Measurements from ENCODE around the gene TCAF1. TPM values are rescaled to one million over a fixed set of nuclear protein-coding genes. Genes with fewer than 3 reads are reported as not detected.
"Not testable (repeated sequence)": the region's sequence is repeated elsewhere in the genome, so short reads cannot be mapped to it uniquely, and the experiment has no call there.

Gene TCAF1
- total RNA-seq, 2 donors from 2014 or later, result 15.8 to 21.0 TPM

GRCh38 chr7:143837223-143837622 lies 64.8 kb downstream of the TCAF1 start:
- ATAC-seq, result peak; percentile 81
- WGBS, 2 donors, result 1% methylated on average over 14 of the region's 24 CpGs; no CpG with 5 or more reads in 1 of the 2 donors

DNA sequence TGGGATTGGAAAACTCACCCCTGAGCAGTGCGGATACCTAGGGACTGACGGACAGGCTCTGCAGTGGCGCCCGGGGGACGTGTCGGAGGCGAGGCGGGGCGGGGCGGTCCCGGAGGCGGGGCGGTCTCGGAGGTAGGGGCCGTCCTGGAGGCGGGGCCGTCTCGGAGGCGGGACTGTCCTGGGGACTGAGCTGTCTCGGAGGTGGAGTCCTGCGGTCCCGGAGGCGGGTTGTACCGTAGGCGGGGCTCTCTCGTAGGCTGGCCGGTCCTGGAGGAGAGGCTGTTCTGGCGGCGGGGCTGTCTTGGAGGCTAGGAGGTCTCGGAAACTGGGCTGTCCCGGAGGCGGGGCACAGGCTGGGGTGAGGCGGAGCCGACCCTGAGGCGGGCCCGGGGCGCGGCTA lies 65.4 kb downstream of the TCAF1 start:
- H3K4me3 ChIP-seq; H3K36me3 ChIP-seq (replicated peaks in 1 of 2; ENCODE audit: insufficient read depth in 1 of 2, low read depth in 2 of 2); H3K9me3 ChIP-seq; H3K27me3 ChIP-seq; intact Hi-C loops (cut with DNase I); H3K4me1 ChIP-seq: not testable (repeated sequence)
- WGBS, 2 donors, result 1% methylated on average over 14 of the region's 38 CpGs; no CpG with 5 or more reads in 1 of the 2 donors
- peak; percentile 93 to 95 (median 94) for DNase-seq
- peak overlapping the region in 2 of 4 donors; percentile 40 to 64 for H3K27ac ChIP-seq
- ATAC-seq, result peak; percentile 94

More at GRCh38 chr7:143837223-143837622, 64.8 kb downstream of the TCAF1 start:
- H3K4me1 ChIP-seq; intact Hi-C loops (cut with DNase I); H3K9me3 ChIP-seq; H3K27me3 ChIP-seq; H3K4me3 ChIP-seq; H3K36me3 ChIP-seq (replicated peaks in 1 of 2; ENCODE audit: insufficient read depth in 1 of 2, low read depth in 2 of 2): not testable (repeated sequence)
- peak; percentile 85 to 91 (median 89) for DNase-seq
- H3K27ac ChIP-seq, result peak overlapping the region in 1 of 4 donors; percentile 34
- TF ChIP-seq, protein P1, sequence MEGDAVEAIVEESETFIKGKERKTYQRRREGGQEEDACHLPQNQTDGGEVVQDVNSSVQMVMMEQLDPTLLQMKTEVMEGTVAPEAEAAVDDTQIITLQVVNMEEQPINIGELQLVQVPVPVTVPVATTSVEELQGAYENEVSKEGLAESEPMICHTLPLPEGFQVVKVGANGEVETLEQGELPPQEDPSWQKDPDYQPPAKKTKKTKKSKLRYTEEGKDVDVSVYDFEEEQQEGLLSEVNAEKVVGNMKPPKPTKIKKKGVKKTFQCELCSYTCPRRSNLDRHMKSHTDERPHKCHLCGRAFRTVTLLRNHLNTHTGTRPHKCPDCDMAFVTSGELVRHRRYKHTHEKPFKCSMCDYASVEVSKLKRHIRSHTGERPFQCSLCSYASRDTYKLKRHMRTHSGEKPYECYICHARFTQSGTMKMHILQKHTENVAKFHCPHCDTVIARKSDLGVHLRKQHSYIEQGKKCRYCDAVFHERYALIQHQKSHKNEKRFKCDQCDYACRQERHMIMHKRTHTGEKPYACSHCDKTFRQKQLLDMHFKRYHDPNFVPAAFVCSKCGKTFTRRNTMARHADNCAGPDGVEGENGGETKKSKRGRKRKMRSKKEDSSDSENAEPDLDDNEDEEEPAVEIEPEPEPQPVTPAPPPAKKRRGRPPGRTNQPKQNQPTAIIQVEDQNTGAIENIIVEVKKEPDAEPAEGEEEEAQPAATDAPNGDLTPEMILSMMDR (IDR thresholded peaks at IDR 0.05), result peak in 3 of 7 experiments; percentile 41 to 64 (median 52)

- H3K4me3 ChIP-seq; H3K27me3 ChIP-seq; H3K9me3 ChIP-seq; H3K36me3 ChIP-seq (replicated peaks in 1 of 2; ENCODE audit: insufficient read depth in 1 of 2, low read depth in 2 of 2); H3K4me1 ChIP-seq; DNase-seq; intact Hi-C loops (cut with DNase I): not testable (repeated sequence)
- ATAC-seq, result peak; percentile 1
- H3K27ac ChIP-seq, result peak overlapping the region in 1 of 4 donors; percentile 40
- WGBS, 2 donors, result no CpG with 5 or more reads among the region's 17 CpGs
Observed at GRCh38 chr7:143836088-143836487, 65.9 kb downstream of the TCAF1 start.

DNA sequence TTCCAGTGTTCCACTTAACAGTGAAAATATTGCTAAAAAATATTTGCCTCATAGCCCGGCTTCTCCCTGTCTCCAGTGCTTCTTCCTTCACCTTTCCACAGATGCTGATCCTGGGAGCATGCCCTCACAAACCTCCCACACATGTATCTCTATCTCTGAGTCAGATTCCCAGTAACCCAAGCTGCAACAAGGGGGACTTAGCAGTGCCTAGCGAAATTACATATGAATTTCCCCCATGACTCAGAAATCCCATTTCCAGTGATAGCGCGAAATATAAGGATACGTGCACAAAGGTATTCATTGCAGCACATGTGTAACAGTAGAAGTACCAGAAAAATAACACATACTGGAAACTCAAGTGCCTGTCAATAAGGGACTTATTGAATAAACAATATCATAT lies 75.4 kb downstream of the TCAF1 start:
- H3K27ac ChIP-seq; H3K36me3 ChIP-seq (replicated peaks in 1 of 2; ENCODE audit: insufficient read depth in 1 of 2, low read depth in 2 of 2); H3K4me3 ChIP-seq; DNase-seq; H3K9me3 ChIP-seq; H3K27me3 ChIP-seq; H3K4me1 ChIP-seq; ATAC-seq; intact Hi-C loops (cut with DNase I): not testable (repeated sequence)
- no CpG with 5 or more reads among the region's 5 CpGs for WGBS, 2 donors

DNA sequence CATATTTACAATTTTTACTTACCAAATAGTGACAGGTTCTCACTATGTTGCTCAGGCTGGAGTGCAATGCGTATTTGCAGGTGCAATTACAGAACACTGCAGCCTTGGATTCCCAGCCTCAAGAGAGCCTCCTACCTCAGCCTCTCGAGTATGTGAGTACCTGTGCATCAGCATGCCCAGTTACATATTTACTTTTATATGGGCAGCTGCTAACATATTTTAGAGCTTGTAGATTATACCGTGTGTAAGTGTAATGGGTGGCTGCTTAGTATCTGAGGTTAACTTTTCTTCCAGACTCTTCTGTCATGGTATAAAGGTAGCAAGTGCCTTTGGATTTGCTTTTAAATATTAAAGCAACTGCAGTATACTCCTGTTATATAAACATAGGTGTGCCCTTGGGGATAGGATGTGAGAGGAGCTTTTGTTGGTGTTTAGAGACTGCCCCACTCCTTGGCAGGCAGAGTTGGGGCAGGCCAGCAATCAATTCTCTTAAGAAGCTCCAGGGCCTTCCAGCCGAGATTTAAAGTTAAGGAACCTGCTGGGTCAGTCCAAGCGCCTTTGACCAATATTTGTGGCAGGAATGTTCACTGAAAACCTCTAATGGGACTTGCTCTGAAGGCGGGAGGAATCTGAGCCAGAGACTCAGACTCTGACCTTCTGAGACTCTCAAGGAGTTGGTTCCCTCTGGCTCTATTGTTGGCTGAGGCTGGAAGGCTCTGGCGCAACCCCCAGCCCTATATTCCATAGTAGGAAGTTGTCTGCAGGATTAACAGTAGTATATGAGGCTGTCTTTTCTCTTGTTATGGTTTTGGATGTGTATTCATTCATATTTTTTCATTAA lies 77.5 kb downstream of the TCAF1 start:
- intact Hi-C loops (cut with DNase I); H3K4me3 ChIP-seq; H3K36me3 ChIP-seq (replicated peaks in 1 of 2; ENCODE audit: insufficient read depth in 1 of 2, low read depth in 2 of 2); ATAC-seq; H3K27me3 ChIP-seq; H3K4me1 ChIP-seq; DNase-seq; H3K9me3 ChIP-seq; H3K27ac ChIP-seq: not testable (repeated sequence)
- no CpG with 5 or more reads among the region's 7 CpGs for WGBS, 2 donors

DNA sequence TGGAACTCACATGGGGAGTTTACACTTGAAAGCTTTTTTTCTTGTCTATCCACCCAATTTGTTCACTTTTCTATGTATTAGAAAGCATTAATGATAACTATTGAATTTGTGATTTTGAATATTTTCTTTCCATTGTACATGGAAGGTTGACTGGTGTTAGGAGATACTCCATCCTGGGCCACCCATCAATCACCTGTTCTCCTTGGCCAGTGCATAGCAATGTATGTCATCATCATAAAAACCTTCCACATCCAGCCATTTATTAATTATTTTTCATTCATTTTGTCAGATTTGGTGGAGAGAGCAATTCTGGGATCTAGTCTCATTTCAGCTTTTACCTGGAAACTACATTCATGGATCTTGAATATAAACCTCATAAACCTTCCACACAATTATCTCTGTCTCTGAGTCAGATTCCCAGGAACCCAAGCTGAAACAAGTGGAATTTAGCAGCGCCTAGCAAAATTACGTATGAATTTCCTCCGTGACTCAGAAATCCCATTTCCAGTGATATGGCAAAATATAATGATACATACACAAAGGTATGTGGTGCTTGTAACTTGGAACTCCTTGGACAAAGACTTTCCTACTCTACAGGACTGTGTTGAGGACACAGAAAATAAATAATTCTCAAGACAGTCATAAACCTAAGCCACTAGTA lies 78.2 kb downstream of the TCAF1 start:
- H3K36me3 ChIP-seq (replicated peaks in 1 of 2; ENCODE audit: insufficient read depth in 1 of 2, low read depth in 2 of 2); H3K27me3 ChIP-seq; H3K4me3 ChIP-seq; H3K9me3 ChIP-seq; intact Hi-C loops (cut with DNase I); H3K4me1 ChIP-seq; DNase-seq; ATAC-seq; H3K27ac ChIP-seq: not testable (repeated sequence)
- 100% methylated on average over 1 of the region's 3 CpGs; no CpG with 5 or more reads in 1 of the 2 donors for WGBS, 2 donors

DNA sequence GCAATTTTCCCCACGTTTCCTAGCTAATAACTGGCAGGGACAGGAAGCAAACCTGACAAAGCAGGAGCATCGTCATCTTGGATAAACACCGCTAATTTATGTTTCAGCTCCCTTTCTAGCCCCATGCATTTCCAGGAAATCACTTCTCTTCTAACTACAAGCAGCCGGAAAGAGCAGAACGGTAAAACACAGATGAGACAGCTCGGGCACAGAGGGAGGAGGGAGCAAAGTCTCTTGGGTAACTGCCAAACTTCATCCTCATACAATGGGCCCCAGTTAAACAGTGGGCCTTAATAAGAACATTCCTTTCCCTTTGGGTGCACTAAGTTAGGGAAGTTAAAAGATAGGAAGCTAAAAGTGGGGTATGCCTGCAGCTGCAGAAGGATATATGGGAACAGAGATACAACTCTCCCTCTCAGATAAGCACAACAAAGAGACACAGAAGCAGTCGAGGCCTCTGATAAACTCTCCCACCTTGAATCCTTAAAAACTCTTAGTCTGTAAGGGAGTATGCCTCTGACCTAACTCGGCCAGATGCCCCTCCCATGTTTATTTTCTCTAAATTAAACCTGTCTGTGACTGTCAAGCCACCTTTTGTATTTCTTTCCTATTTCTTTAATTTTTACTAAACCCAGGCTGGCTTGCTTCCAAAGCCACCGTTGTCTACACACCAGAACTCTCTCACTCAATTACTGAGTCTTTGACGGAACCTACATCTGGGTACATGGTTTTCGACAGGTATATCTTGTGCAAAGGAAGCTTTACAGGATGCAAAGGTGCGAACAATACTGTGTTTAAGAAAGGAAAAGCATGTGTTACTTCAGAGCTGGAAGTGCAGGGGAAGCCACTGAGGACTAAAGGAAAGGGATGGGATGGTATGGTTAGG lies 80.3 kb downstream of the TCAF1 start:
- H3K4me1 ChIP-seq; H3K4me3 ChIP-seq; intact Hi-C loops (cut with DNase I); DNase-seq; ATAC-seq; H3K27ac ChIP-seq; H3K27me3 ChIP-seq; H3K9me3 ChIP-seq; H3K36me3 ChIP-seq (replicated peaks in 1 of 2; ENCODE audit: insufficient read depth in 1 of 2, low read depth in 2 of 2): not testable (repeated sequence)
- 0% methylated on average over 2 of the region's 12 CpGs; no CpG with 5 or more reads in 1 of the 2 donors for WGBS, 2 donors

DNA sequence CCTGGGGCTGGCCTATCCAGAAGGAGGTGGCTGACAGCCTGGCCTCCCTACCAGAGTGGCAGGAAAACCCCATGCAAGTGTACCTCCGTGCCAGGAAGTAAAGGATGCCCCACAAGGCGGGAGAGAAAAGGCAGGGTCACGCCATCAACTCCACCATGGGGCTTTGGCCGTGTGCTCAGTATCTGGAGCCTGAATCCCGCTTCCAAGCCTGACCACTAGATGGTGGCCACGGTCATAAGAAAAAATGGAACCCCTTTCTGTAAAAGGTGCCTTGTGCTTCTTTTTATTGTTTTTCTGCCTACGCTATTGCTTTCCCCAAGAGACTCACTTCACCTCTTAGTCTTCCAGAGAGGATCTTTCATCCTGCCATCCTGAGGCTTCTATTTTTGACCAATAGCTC lies 84.1 kb downstream of the TCAF1 start:
- H3K27me3 ChIP-seq; H3K4me1 ChIP-seq; H3K36me3 ChIP-seq (replicated peaks in 1 of 2; ENCODE audit: insufficient read depth in 1 of 2, low read depth in 2 of 2); H3K9me3 ChIP-seq; H3K27ac ChIP-seq; H3K4me3 ChIP-seq; intact Hi-C loops (cut with DNase I); DNase-seq; ATAC-seq: not testable (repeated sequence)
- WGBS, 2 donors, result no CpG with 5 or more reads among the region's 7 CpGs

DNA sequence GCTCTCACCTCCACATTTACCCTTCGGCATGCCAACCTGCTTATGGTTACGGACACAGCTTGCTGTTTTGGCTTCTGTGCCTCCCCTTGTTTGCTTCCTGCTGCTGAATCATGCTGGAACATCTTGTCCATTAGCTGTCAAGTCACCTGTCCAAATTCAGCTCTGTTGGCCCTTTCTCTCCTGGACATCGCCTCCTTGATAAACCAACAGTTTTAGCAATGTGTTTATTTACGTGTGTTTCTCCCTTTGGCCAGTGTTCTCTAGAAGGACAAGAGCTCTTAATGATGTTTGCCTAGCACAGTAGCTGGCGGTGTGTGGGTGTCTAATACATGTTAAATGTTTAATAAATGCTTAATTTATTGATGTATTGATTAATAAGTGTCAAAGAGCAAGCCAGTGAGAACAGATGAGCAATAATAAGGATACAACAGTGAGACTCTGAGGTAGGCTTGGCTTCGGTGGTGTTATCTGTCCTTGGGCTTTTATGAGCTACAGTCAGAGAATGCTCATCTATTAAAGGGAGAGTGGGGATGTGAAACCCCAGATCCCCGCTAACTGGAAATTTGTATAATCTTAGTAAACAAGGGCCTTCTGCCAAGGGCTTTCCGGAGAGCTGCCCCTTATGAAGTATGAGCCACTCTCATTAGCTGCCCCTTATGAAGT lies 85.4 kb downstream of the TCAF1 start:
- H3K27ac ChIP-seq; H3K4me1 ChIP-seq; H3K4me3 ChIP-seq; H3K36me3 ChIP-seq (replicated peaks in 1 of 2; ENCODE audit: insufficient read depth in 1 of 2, low read depth in 2 of 2); H3K27me3 ChIP-seq; intact Hi-C loops (cut with DNase I); H3K9me3 ChIP-seq: not testable (repeated sequence)
- 65% methylated on average over 2 of the region's 8 CpGs; no CpG with 5 or more reads in 1 of the 2 donors for WGBS, 2 donors
- ATAC-seq, result peak; percentile 53
- peak in 1 of 4 donors; percentile 1 for DNase-seq

GRCh38 chr7:143810639-143811038 lies 91.3 kb downstream of the TCAF1 start:
- no CpG with 5 or more reads among the region's 6 CpGs for WGBS, 2 donors
- intact Hi-C loops (cut with DNase I); H3K27ac ChIP-seq; H3K4me3 ChIP-seq; H3K4me1 ChIP-seq; H3K27me3 ChIP-seq; ATAC-seq; H3K36me3 ChIP-seq (replicated peaks in 1 of 2; ENCODE audit: insufficient read depth in 1 of 2, low read depth in 2 of 2); DNase-seq; H3K9me3 ChIP-seq: not testable (repeated sequence)

Data from body of pancreas (tissue), 4 donors.